Measurements from ENCODE around the gene GUK1. TPM values are rescaled to one million over a fixed set of nuclear protein-coding genes. Genes with fewer than 3 reads are reported as not detected.

The GUK1 gene
- total and polyA plus RNA-seq, 2 of the 8 experiments (the other 6 are each of a cell fraction or from before 2014, with no cell fraction given), result 68.5 to 183 TPM

GRCh38 chr1:228174482-228175315 is 34.6 kb downstream of the GUK1 start (continued):
- TF ChIP-seq CHD7 (IDR thresholded peaks at IDR 0.05; ENCODE audit: insufficient replicate concordance, low read length), result no peak
- peak in 1 of 2 experiments; percentile 58; a peak in 2 of 3 replicates for TF ChIP-seq POLR2A (IDR thresholded peaks at IDR 0.05; ENCODE audit: control extremely low read depth in 1 of 2, low read depth in 2 of 2, low read length in 2 of 2)
- TF ChIP-seq POLR2AphosphoS5 (IDR thresholded peaks at IDR 0.05; ENCODE audit: low read depth, low read length), result 0 out of 2 replicates have a peak, but pooled peaks have one; percentile 60
- peak; percentile 69 for TF ChIP-seq TAF1 (IDR thresholded peaks at IDR 0.05; ENCODE audit: low read depth, low read length)
- TF ChIP-seq CBX8 (IDR thresholded peaks at IDR 0.05; ENCODE audit: borderline replicate concordance, low read depth, low read length), result no peak
- 0 out of 2 replicates have a peak, but pooled peaks have one; percentile 16 for TF ChIP-seq SP1 (IDR thresholded peaks at IDR 0.05; ENCODE audit: low read depth, low read length)
- TF ChIP-seq CTCF (IDR thresholded peaks at IDR 0.05; ENCODE audit: control extremely low read depth in 1 of 3, insufficient read depth in 1 of 3, low read depth in 1 of 3, low read length in 3 of 3), result peak in 2 of 3 experiments; percentile 11 to 14; a peak in 2 of 4 replicates
